ENCODE data around the gene FAM107B. TPM values are rescaled to one million over a fixed set of nuclear protein-coding genes. Genes with fewer than 3 reads are reported as not detected.

FAM107B gene
- total and polyA plus RNA-seq, 2 experiments from 2014 or later, result 11.0 to 17.6 TPM

GRCh38 chr10:14519785-14520184 lies 254.9 kb downstream of the FAM107B start (continued):
- TF ChIP-seq, protein P1, sequence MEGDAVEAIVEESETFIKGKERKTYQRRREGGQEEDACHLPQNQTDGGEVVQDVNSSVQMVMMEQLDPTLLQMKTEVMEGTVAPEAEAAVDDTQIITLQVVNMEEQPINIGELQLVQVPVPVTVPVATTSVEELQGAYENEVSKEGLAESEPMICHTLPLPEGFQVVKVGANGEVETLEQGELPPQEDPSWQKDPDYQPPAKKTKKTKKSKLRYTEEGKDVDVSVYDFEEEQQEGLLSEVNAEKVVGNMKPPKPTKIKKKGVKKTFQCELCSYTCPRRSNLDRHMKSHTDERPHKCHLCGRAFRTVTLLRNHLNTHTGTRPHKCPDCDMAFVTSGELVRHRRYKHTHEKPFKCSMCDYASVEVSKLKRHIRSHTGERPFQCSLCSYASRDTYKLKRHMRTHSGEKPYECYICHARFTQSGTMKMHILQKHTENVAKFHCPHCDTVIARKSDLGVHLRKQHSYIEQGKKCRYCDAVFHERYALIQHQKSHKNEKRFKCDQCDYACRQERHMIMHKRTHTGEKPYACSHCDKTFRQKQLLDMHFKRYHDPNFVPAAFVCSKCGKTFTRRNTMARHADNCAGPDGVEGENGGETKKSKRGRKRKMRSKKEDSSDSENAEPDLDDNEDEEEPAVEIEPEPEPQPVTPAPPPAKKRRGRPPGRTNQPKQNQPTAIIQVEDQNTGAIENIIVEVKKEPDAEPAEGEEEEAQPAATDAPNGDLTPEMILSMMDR (conservative IDR thresholded peaks at IDR 0.05; ENCODE audit: low read depth in 2 of 2), result no peak
- TF ChIP-seq NANOG (IDR thresholded peaks at IDR 0.05; ENCODE audit: borderline replicate concordance) (no peak), ETS1 (IDR thresholded peaks at IDR 0.05) (no peak), EZH2phosphoT487 (IDR thresholded peaks at IDR 0.05; ENCODE audit: unreplicated experiment) (no peak), JUNB (IDR thresholded peaks at IDR 0.05; ENCODE audit: unreplicated experiment) (no peak), ZNF331 (CRISPR knock-in tag; IDR thresholded peaks at IDR 0.05; ENCODE audit: low read depth) (no peak)
- TF ChIP-seq, protein P2, sequence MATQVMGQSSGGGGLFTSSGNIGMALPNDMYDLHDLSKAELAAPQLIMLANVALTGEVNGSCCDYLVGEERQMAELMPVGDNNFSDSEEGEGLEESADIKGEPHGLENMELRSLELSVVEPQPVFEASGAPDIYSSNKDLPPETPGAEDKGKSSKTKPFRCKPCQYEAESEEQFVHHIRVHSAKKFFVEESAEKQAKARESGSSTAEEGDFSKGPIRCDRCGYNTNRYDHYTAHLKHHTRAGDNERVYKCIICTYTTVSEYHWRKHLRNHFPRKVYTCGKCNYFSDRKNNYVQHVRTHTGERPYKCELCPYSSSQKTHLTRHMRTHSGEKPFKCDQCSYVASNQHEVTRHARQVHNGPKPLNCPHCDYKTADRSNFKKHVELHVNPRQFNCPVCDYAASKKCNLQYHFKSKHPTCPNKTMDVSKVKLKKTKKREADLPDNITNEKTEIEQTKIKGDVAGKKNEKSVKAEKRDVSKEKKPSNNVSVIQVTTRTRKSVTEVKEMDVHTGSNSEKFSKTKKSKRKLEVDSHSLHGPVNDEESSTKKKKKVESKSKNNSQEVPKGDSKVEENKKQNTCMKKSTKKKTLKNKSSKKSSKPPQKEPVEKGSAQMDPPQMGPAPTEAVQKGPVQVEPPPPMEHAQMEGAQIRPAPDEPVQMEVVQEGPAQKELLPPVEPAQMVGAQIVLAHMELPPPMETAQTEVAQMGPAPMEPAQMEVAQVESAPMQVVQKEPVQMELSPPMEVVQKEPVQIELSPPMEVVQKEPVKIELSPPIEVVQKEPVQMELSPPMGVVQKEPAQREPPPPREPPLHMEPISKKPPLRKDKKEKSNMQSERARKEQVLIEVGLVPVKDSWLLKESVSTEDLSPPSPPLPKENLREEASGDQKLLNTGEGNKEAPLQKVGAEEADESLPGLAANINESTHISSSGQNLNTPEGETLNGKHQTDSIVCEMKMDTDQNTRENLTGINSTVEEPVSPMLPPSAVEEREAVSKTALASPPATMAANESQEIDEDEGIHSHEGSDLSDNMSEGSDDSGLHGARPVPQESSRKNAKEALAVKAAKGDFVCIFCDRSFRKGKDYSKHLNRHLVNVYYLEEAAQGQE (IDR thresholded peaks at IDR 0.05; ENCODE audit: unreplicated experiment), result no peak

GRCh38 chr10:14518149-14518548 lies 256.5 kb downstream of the FAM107B start:
- ATAC-seq (no peak), DNase-seq (ENCODE audit: low spot score) (no peak)
- no peak overlapping the region for H3K4me2 ChIP-seq
- no peaks in the 10 kb centered on the region for H3F3A ChIP-seq (replicated peaks; ENCODE audit: low read depth)
- no peaks in the 10 kb centered on the region for H3K36me3 ChIP-seq (ENCODE audit: insufficient read depth)
- peaks cover 19% of the 10 kb centered on the region for H3K4me1 ChIP-seq (ENCODE audit: insufficient read depth)
- no peak overlapping the region for H3K27ac ChIP-seq (ENCODE audit: low read depth)
- H4K20me1 ChIP-seq (replicated peaks; ENCODE audit: insufficient read depth), result 0 out of 2 replicates have a peak, but pooled peaks cover 8% of the 10 kb centered on the region
- no peaks in the 10 kb centered on the region for H3K79me2 ChIP-seq (replicated peaks; ENCODE audit: insufficient read depth)
- no peak overlapping the region for H2AFZ ChIP-seq
- H3K27me3 ChIP-seq (ENCODE audit: insufficient read depth), result no peaks in the 10 kb centered on the region
- no peak overlapping the region for H3K4me3 ChIP-seq
- H3K36me3 Mint-ChIP-seq (ENCODE audit: low read depth), result peaks cover 3% of the 10 kb centered on the region; the same call in 2 of the 3 replicates
- no peaks in the 10 kb centered on the region; the same call in 2 of the 3 replicates for H3K9me3 Mint-ChIP-seq
- H3K27me3 Mint-ChIP-seq (ENCODE audit: insufficient read depth, low read depth, poor library complexity), result no peaks in the 10 kb centered on the region
- no peak overlapping the region for H3K4me3 Mint-ChIP-seq
- H3K9me2 ChIP-seq (ENCODE audit: insufficient read depth), result no peaks in the 10 kb centered on the region
- H3K27ac Mint-ChIP-seq, result no peak overlapping the region
- H3K4me1 Mint-ChIP-seq, result peaks cover 18% of the 10 kb centered on the region
- TF ChIP-seq, protein P1 (conservative IDR thresholded peaks at IDR 0.05; ENCODE audit: low read depth in 2 of 2), result no peak
- TF ChIP-seq CREB1 (CRISPR knock-in tag; IDR thresholded peaks at IDR 0.05; ENCODE audit: low read depth) (no peak), STAT1 (IDR thresholded peaks at IDR 0.05; ENCODE audit: unreplicated experiment) (no peak), ZNF114 (CRISPR knock-in tag; IDR thresholded peaks at IDR 0.05) (no peak), JUNB (IDR thresholded peaks at IDR 0.05; ENCODE audit: unreplicated experiment) (no peak)

Data from GM23338 (cell line).